ENCODE data around the gene CD34. TPM values are rescaled to one million over a fixed set of nuclear protein-coding genes. Genes with fewer than 3 reads are reported as not detected.
A peak's percentile ranks its signal among the peaks of the same experiment; 100 is the strongest.

The CD34 gene
- polyA plus RNA-seq (not detected in 2 replicates), polyA minus RNA-seq (not detected in 2 replicates)

GRCh38 chr1:207910591-207911354 lies at the start of gene CD34:
Gene CD34 (minus strand): TSS chr1:207911125. CDS start chr1:207911080, 45 bp downstream.
- no peaks in the 10 kb centered on the region for H3K9me3 ChIP-seq (ENCODE audit: low read length)
- H3F3A ChIP-seq (ENCODE audit: insufficient read depth, low read length, poor library complexity, severe bottlenecking) = no peaks in the 10 kb centered on the region
- no peak within 1 kb of the TSS for H3K9ac ChIP-seq (ENCODE audit: low read length)
- TF ChIP-seq TAF1 (IDR thresholded peaks at IDR 0.05; ENCODE audit: low read depth) (no peak), CTCF (IDR thresholded peaks at IDR 0.05; ENCODE audit: poor library complexity, severe bottlenecking) (no peak), RAD21 (conservative IDR thresholded peaks at IDR 0.05) (no peak), SMC3 (conservative IDR thresholded peaks at IDR 0.05; ENCODE audit: poor library complexity) (no peak), POLR2AphosphoS5 (IDR thresholded peaks at IDR 0.05) (no peak), EP300 (conservative IDR thresholded peaks at IDR 0.05; ENCODE audit: poor library complexity, severe bottlenecking) (no peak), MXI1 (conservative IDR thresholded peaks at IDR 0.05; ENCODE audit: poor library complexity, severe bottlenecking) (no peak), EZH2 (IDR thresholded peaks at IDR 0.05; ENCODE audit: borderline replicate concordance, insufficient read depth, low read length, poor library complexity, severe bottlenecking) (no peak), REST (IDR thresholded peaks at IDR 0.05; ENCODE audit: borderline replicate concordance) (no peak)
- no peaks in the 10 kb centered on the region for H3K79me2 ChIP-seq (replicated peaks; ENCODE audit: insufficient read depth, low read length)
- peak within 1 kb of the TSS; percentile 13 for H3K4me2 ChIP-seq (ENCODE audit: low read length)
- H3K9me2 ChIP-seq (ENCODE audit: insufficient read depth, low read length) = no peaks in the 10 kb centered on the region
- peaks cover 29% of the 10 kb centered on the region for H3K27me3 ChIP-seq (ENCODE audit: insufficient read depth, low read depth, low read length)
- peak within 1 kb of the TSS; percentile 64 for H3K4me3 ChIP-seq (ENCODE audit: low read length)
- H3K27ac ChIP-seq (ENCODE audit: low read length) = no peak within 1 kb of the TSS
- H2AFZ ChIP-seq (ENCODE audit: low read depth, low read length) = no peak within 1 kb of the TSS
- H4K20me1 ChIP-seq (ENCODE audit: insufficient read depth) = no peaks in the 10 kb centered on the region
- no peaks in the 10 kb centered on the region for H3K36me3 ChIP-seq (ENCODE audit: insufficient read depth, low read length)

GRCh38 chr1:207960346-207960745 lies 49.4 kb upstream of the CD34 start:
- H3K27me3 ChIP-seq (ENCODE audit: insufficient read depth, low read depth, low read length) = peaks cover 60% of the 10 kb centered on the region
- no peak overlapping the region for H3K4me2 ChIP-seq (ENCODE audit: low read length)
- no peak overlapping the region for H3K9ac ChIP-seq (ENCODE audit: low read length)

More at GRCh38 chr1:207960346-207960745, 49.4 kb upstream of the CD34 start:
- Histone ChIP-seq H3K9me3 (ENCODE audit: low read length) (peaks cover 6% of the 10 kb centered on the region), H3K79me2 (replicated peaks; ENCODE audit: insufficient read depth, low read length) (no peaks in the 10 kb centered on the region), H3K4me3 (ENCODE audit: low read length) (no peak overlapping the region), H3K9me2 (ENCODE audit: insufficient read depth, low read length) (no peaks in the 10 kb centered on the region), H3K36me3 (ENCODE audit: insufficient read depth, low read length) (no peaks in the 10 kb centered on the region), H2AFZ (ENCODE audit: low read depth, low read length) (no peak overlapping the region), H3K27ac (ENCODE audit: low read length) (no peak overlapping the region), H4K20me1 (ENCODE audit: insufficient read depth) (no peaks in the 10 kb centered on the region), H3F3A (ENCODE audit: insufficient read depth, low read length, poor library complexity, severe bottlenecking) (no peaks in the 10 kb centered on the region)
- TF ChIP-seq MXI1 (conservative IDR thresholded peaks at IDR 0.05; ENCODE audit: poor library complexity, severe bottlenecking) (no peak), TAF1 (IDR thresholded peaks at IDR 0.05; ENCODE audit: low read depth) (no peak), POLR2AphosphoS5 (IDR thresholded peaks at IDR 0.05) (no peak), SMC3 (conservative IDR thresholded peaks at IDR 0.05; ENCODE audit: poor library complexity) (no peak), EP300 (conservative IDR thresholded peaks at IDR 0.05; ENCODE audit: poor library complexity, severe bottlenecking) (no peak), RAD21 (conservative IDR thresholded peaks at IDR 0.05) (no peak), CTCF (IDR thresholded peaks at IDR 0.05; ENCODE audit: poor library complexity, severe bottlenecking) (no peak)

Data from neural cell (in vitro differentiated cells).